ENCODE data around the gene CTNNA2. TPM values are rescaled to one million over a fixed set of nuclear protein-coding genes. Genes with fewer than 3 reads are reported as not detected.

Gene CTNNA2
- total RNA-seq, 1 experiment from 2014 or later = 0.41 TPM

DNA sequence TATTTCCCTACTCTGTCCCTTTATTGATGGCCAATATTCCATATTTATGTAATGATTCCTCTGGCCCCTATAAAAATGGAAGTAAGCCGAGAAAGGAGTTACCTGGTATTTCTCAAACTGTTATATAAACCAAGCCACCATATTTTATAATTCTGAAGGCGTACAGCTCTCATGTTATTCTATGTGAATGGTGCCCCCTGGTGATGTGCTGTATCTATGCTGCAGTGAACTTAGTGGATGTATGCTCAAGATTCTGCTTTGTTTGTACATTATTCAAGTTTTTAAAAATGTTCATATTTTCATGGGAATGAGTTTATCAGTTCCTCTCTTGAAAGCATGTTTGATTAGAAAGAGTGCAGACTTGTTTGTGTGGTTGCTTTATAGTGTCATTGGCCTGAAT, 986.2 kb downstream of the CTNNA2 start:
- in situ Hi-C loops (cut with HindIII; ENCODE audit: low sequenced_read_pairs) = no loop called here
- DNase-seq (ENCODE audit: low spot score) = peak; percentile 18

DNA sequence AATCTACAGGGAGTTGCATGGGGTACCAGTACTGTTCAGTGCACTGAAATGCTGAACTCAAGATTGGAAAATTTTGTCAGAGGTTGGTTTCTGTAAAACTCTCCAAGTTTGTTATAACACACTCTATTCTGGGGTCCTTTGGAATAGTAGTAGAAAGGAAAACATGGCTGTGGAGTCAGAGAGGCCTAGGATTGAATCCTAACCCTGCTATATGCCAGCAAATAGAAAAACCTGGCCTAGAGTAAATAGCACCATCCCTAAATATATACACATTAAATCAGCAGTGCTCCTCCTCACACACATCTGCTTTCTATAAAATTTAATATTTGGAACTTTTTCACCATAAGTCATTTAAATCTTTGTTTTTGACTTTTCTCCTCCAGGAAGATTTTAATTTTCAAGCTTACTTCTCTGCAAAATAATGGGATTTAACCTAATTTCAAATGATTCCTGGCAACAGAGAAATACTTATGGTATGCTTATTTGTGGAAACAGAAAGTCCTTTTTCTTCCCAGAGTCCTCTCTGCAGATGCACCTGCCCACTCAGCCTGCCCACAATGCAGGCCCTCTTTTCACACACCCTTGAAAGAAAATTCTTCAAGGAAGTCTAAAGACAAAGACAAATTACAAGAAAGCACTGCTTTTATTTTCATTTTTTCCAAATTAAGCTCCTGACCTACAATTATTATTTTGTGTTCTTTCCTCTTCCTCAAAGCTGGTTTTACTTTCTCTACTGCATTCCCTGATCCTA, 989.2 kb downstream of the CTNNA2 start:
- in situ Hi-C loops (cut with HindIII; ENCODE audit: low sequenced_read_pairs) = no loop called here
- no peak for DNase-seq (ENCODE audit: low spot score)

DNA sequence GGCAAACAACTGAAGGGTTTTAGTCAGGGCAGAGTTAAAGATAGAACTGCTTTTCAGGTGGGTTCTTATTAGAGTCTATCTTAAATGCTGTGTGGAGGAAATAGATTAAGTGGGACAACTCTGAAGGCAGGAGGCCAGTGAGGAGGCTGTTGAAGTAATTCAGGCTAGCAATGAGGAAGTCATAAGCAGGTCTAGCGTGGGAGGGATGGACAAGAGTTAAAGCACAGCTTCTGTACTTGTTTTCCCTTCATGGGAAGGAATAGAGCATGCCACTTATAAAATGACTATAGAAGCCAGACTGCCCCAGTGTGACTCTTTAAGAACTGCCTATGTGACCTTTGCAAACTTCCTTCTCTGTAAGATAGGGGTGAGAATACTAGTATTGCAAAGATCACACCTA, 993.7 kb downstream of the CTNNA2 start:
- in situ Hi-C loops (cut with HindIII; ENCODE audit: low sequenced_read_pairs) = no loop called here
- DNase-seq (ENCODE audit: low spot score) = no peak

DNA sequence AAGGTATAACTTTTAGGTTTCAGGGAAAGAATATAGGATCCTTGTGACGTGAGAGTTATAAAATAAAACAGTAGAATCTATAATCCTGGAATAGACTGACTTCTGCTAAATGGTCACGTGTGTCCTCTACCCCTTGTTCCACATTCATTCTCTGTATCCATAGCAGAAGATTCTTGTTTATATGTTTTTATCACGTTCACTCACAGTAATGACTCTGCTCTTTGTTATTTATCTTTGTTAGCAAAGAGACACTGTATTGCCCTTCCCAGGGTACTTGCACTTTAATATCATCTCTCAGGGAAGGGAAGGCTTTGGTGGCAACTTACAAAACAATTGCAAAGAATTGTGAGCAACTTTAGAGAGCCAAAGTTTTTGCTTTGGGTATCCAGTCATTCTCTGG, 997.9 kb downstream of the CTNNA2 start:
- in situ Hi-C loops (cut with HindIII; ENCODE audit: low sequenced_read_pairs) = no loop called here
- no peak for DNase-seq (ENCODE audit: low spot score)

DNA sequence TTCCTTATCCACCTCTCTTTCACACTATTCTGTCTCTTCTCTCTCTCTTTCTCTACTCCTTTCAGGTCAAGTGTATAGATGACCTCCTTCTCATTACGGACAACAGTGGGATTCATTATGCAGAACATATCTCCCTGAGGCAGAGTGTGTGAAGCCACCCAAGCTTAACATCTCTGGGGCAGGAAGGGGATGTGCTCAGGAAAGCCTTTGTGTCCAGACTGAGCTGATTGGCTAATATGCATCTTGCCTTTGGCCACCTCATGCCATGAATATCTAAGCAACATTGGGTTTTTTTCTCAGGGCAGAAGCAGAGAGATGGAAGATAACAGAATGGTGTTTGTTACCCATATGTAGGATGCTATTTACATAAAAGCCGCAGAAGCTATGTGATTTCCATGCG, 1003.1 kb downstream of the CTNNA2 start:
- DNase-seq (ENCODE audit: low spot score) = no peak

GRCh38 chr2:80517316-80517715, 1004.5 kb downstream of the CTNNA2 start:
- DNase-seq (ENCODE audit: low spot score) = no peak
- in situ Hi-C loops (cut with HindIII; ENCODE audit: low sequenced_read_pairs) = no loop called here

More for the DNA sequence above, 1003.1 kb downstream of the CTNNA2 start:
- in situ Hi-C loops (cut with HindIII; ENCODE audit: low sequenced_read_pairs) = no loop called here

- no peak for DNase-seq (ENCODE audit: low spot score)
- in situ Hi-C loops (cut with HindIII; ENCODE audit: low sequenced_read_pairs) = no loop called here
These were observed 1006.3 kb downstream of the CTNNA2 start for GRCh38 chr2:80519121-80519643.

DNA sequence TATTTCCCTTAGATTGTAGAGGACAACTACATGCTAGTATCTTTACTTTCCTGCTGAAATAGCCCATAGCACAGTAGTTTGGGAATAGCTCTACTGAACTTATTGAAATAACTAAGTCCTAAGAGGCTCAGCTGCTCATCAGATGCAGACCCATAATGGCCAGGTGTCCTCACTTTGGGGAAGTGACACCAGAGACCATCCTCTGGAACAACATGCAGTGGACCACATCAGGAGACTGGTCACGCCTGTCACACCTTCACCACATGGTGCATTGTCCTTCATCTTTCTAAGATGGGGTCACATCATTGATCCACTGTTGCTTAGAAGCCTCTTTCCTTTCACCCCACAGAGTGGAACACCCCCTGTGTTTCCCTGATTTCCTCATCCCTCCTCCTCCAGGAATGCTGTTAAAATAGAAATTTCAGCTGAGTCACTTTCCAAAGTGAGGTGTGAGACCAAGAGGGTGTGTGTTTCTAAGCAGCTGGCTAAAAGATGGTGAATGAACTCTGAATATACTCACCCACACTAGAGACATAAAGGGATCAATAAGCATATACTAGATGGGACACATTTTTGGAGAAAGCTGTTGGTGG, 1006.9 kb downstream of the CTNNA2 start:
- DNase-seq (ENCODE audit: low spot score) = no peak
- in situ Hi-C loops (cut with HindIII; ENCODE audit: low sequenced_read_pairs) = no loop called here

DNA sequence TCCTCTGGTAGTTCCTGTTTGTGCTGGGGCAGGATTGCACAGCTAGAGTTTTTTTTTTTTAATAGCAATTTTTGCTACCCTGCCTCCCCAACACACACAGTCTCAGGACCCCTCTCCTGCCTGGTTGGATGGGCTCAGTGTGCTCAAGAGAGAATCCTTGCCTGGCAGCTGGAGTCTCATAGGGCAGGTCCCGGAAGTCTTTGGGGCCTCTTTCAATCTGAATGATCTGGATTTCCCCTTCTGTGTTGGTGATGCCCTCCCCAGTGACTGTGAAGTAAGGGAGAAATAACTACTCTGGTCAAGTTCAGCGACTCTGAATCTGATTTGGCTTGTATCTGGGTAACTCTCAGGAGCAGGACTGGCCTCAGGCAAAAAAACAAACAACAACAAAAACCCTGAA, 1012.3 kb downstream of the CTNNA2 start:
- no peak for DNase-seq (ENCODE audit: low spot score)
- in situ Hi-C loops (cut with HindIII; ENCODE audit: low sequenced_read_pairs) = no loop called here

DNA sequence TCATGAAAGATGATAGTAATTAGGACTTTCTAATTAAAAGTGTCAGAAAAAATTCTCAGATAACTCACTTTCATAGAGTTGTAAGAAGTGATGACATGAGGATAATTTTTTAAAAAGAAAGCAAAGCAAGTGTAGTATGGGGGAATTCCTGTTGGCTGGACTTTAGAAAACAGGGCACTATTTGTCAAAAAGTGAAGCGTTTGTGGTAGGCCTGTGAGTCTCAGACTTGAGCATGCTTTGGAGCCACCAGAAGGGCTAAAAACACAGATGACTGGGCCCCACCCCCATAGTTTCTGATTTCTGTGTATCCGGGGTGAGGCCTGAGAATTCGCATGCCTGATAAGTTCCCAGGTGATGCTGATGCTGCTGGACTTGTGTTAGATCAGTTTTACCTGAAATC, 1014.3 kb downstream of the CTNNA2 start:
- in situ Hi-C loops (cut with HindIII; ENCODE audit: low sequenced_read_pairs) = no loop called here

GRCh38 chr2:80529466-80530165, 1016.8 kb downstream of the CTNNA2 start:
- DNase-seq (ENCODE audit: low spot score) = no peak
- in situ Hi-C loops (cut with HindIII; ENCODE audit: low sequenced_read_pairs) = no loop called here

More for the DNA sequence above, 1014.3 kb downstream of the CTNNA2 start:
- no peak for DNase-seq (ENCODE audit: low spot score)

GRCh38 chr2:80530442-80531064, 1017.7 kb downstream of the CTNNA2 start:
- in situ Hi-C loops (cut with HindIII; ENCODE audit: low sequenced_read_pairs) = no loop called here
- DNase-seq (ENCODE audit: low spot score) = no peak

- DNase-seq (ENCODE audit: low spot score) = no peak
- in situ Hi-C loops (cut with HindIII; ENCODE audit: low sequenced_read_pairs) = no loop called here
These were observed 1018.5 kb downstream of the CTNNA2 start for GRCh38 chr2:80531319-80531718.

DNA sequence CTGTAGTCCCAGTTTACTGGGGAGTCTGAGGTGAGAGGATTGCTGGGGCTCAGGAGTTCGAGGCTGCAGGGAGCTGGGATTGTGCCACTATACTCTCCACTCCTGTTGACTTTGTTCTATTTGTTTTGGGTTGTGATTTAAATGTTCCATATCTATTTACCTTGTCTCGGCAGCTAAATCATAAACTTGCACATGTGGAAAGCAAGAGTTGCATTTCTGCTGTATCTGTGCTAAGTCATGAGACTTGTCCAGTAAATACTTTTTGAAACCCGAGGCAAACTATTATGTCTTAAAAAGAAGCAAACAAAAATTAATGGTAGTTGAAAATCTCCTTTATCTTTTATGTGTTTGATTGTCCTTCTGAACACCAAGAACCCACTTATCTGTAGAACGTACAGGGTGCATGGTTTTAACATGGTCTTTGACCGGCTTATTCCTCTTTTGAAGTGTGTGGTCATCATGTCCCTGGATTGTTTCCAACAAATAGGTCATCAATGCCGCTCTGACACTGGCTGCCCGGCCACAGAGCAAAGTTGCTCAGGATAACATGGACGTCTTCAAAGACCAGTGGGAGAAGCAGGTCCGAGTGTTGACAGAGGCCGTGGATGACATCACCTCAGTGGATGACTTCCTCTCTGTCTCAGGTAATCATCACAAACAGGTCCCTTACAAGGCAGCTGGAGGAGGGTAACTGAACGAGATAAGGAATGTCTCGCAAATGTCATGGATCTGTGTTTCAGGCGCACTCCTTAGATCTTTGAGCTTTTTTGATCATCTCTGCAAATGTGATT, 1032.8 kb downstream of the CTNNA2 start:
- DNase-seq (ENCODE audit: low spot score) = no peak
- in situ Hi-C loops (cut with HindIII; ENCODE audit: low sequenced_read_pairs) = no loop called here

DNA sequence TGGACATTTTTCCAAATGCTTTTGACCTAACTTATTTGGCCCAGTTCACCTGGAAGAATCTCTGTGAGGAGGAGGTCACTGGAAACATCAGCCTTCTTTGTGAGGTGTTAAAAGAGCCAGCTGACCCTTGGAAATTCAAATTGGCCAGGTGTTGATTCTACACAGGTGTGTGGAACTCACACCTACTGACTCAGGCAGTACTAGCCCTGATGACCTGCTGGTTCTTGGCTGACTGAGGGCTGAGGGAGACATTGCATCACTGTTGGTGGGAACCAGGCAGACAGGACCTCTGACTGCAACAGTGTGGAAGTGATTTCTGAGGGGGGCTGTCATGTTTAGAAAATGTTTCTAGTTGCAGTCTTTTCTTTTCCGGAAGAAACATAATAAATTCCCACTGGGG, 1033.9 kb downstream of the CTNNA2 start:
- in situ Hi-C loops (cut with HindIII; ENCODE audit: low sequenced_read_pairs) = no loop called here
- DNase-seq (ENCODE audit: low spot score) = no peak

DNA sequence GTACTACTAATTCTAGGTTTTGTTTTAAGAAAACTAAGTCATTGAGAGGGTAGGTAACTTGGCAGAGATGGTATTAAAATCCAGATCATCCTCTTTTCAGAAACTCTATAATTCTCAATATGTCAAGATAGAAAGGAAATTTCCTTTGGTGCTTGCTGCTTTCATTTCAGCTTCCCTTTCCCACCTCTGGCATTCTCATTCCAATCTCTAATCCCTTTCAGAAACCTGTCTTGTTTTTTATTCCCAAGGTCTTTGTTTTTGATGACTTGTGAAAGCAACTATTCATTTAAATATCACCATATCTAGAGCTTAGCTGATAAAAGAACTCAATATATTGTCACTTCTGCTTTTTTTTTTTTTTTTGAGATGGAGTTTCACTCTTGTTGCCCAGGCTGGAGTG, 1034.5 kb downstream of the CTNNA2 start:
- in situ Hi-C loops (cut with HindIII; ENCODE audit: low sequenced_read_pairs) = no loop called here
- DNase-seq (ENCODE audit: low spot score) = no peak

DNA sequence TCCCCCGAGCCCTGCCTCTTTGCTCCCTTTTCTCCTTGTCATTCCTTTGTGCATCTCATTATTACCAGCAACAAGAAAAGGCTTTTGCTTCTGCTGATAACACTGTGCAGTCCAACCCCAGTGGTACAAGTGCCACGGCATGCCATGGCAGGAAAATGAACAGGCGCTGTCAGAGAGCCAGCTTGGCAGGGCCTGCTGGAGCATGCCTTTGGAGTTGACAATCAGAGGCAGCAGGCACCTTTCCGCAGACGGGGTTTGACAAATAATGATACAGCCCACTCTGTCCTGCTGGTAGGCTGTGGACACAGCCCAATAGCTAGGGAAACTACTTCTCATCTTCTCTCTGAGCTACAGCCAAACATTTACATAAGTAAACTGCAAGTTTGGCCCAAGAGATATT, 1035.6 kb downstream of the CTNNA2 start:
- in situ Hi-C loops (cut with HindIII; ENCODE audit: low sequenced_read_pairs) = no loop called here

GRCh38 chr2:80549901-80550300, 1037.0 kb downstream of the CTNNA2 start:
- DNase-seq (ENCODE audit: low spot score) = no peak
- in situ Hi-C loops (cut with HindIII; ENCODE audit: low sequenced_read_pairs) = no loop called here

More for the DNA sequence above, 1035.6 kb downstream of the CTNNA2 start:
- DNase-seq (ENCODE audit: low spot score) = peak; percentile 91

- in situ Hi-C loops (cut with HindIII; ENCODE audit: low sequenced_read_pairs) = no loop called here
- DNase-seq (ENCODE audit: low spot score) = no peak
These were observed 1047.5 kb downstream of the CTNNA2 start for GRCh38 chr2:80560326-80560725.
